Measurements from ENCODE around the gene PSEN1.

The PSEN1 gene

GRCh38 chr14:73234029-73234428 is 97.7 kb downstream of the PSEN1 start:
- no peak overlapping the region for H3K4me3 ChIP-seq (ENCODE audit: low read length)
- H3K79me2 ChIP-seq (ENCODE audit: control insufficient read depth, insufficient read depth, low read length), result no peaks in the 10 kb centered on the region
- no peaks in the 10 kb centered on the region for H3K36me3 ChIP-seq (ENCODE audit: control insufficient read depth, insufficient read depth, low read length)
- H3K4me1 ChIP-seq (ENCODE audit: control insufficient read depth, low read depth, low read length), result peaks cover 5% of the 10 kb centered on the region
- H2BK120ac ChIP-seq (ENCODE audit: low read depth, low read length), result no peak overlapping the region
- no peak overlapping the region for H2BK15ac ChIP-seq (replicated peaks; ENCODE audit: low read depth)
- no peak overlapping the region for H3K27ac ChIP-seq (ENCODE audit: low read depth, low read length)
- peaks cover 23% of the 10 kb centered on the region for H3K27me3 ChIP-seq (ENCODE audit: insufficient read depth, low read length, poor library complexity)
- no peak overlapping the region for H2BK5ac ChIP-seq (ENCODE audit: low read length)
- H4K5ac ChIP-seq (ENCODE audit: low read length), result no peak overlapping the region
- H4K8ac ChIP-seq (ENCODE audit: low read depth, low read length), result no peak overlapping the region
- H3K79me1 ChIP-seq (ENCODE audit: low read length), result no peaks in the 10 kb centered on the region
- DNase-seq, result no peak
- H3K56ac ChIP-seq (ENCODE audit: low read length), result no peak overlapping the region
- H3K18ac ChIP-seq (ENCODE audit: low read length), result no peak overlapping the region
- no peak overlapping the region for H3K4me2 ChIP-seq (ENCODE audit: low read length)
- no CpG with 5 or more reads among the region's 5 CpGs for WGBS (ENCODE audit: extremely low coverage, insufficient coverage, low lambda C conversion rate)
- H3K23ac ChIP-seq (ENCODE audit: low read length), result no peak overlapping the region
- no peak overlapping the region for H3K4ac ChIP-seq (ENCODE audit: low read depth, low read length)
- no peak overlapping the region for H3K9ac ChIP-seq (ENCODE audit: low read length)
- H2AK5ac ChIP-seq (ENCODE audit: low read length), result no peak overlapping the region

GRCh38 chr14:73234586-73235394 is 98.5 kb downstream of the PSEN1 start:
- Histone ChIP-seq H3K79me1 (ENCODE audit: low read length) (no peaks in the 10 kb centered on the region), H4K8ac (ENCODE audit: low read depth, low read length) (no peak overlapping the region), H3K18ac (ENCODE audit: low read length) (no peak overlapping the region), H3K9ac (ENCODE audit: low read length) (no peak overlapping the region), H3K23ac (ENCODE audit: low read length) (no peak overlapping the region), H3K4me2 (ENCODE audit: low read length) (no peak overlapping the region), H3K4me1 (ENCODE audit: control insufficient read depth, low read depth, low read length) (peaks cover 5% of the 10 kb centered on the region), H3K36me3 (ENCODE audit: control insufficient read depth, insufficient read depth, low read length) (no peaks in the 10 kb centered on the region), H3K79me2 (ENCODE audit: control insufficient read depth, insufficient read depth, low read length) (no peaks in the 10 kb centered on the region), H4K5ac (ENCODE audit: low read length) (no peak overlapping the region), H2BK5ac (ENCODE audit: low read length) (no peak overlapping the region), H2BK120ac (ENCODE audit: low read depth, low read length) (no peak overlapping the region), H3K4me3 (ENCODE audit: low read length) (no peak overlapping the region), H3K27ac (ENCODE audit: low read depth, low read length) (peak overlapping the region; percentile 2), H2AK5ac (ENCODE audit: low read length) (no peak overlapping the region), H3K56ac (ENCODE audit: low read length) (peak overlapping the region; percentile 36), H3K27me3 (ENCODE audit: insufficient read depth, low read length, poor library complexity) (peaks cover 27% of the 10 kb centered on the region), H3K4ac (ENCODE audit: low read depth, low read length) (no peak overlapping the region), H2BK15ac (replicated peaks; ENCODE audit: low read depth) (no peak overlapping the region)
- DNase-seq, result no peak
- no CpG with 5 or more reads among the region's 11 CpGs for WGBS (ENCODE audit: extremely low coverage, insufficient coverage, low lambda C conversion rate)

GRCh38 chr14:73235531-73236155 is 99.3 kb downstream of the PSEN1 start:
- Histone ChIP-seq H3K27me3 (ENCODE audit: insufficient read depth, low read length, poor library complexity) (peaks cover 31% of the 10 kb centered on the region), H3K27ac (ENCODE audit: low read depth, low read length) (peak overlapping the region; percentile 2), H3K79me2 (ENCODE audit: control insufficient read depth, insufficient read depth, low read length) (no peaks in the 10 kb centered on the region), H2BK120ac (ENCODE audit: low read depth, low read length) (peak overlapping the region; percentile 31), H2BK5ac (ENCODE audit: low read length) (no peak overlapping the region), H4K8ac (ENCODE audit: low read depth, low read length) (no peak overlapping the region), H3K4me3 (ENCODE audit: low read length) (no peak overlapping the region), H4K5ac (ENCODE audit: low read length) (no peak overlapping the region), H3K9ac (ENCODE audit: low read length) (no peak overlapping the region), H3K4ac (ENCODE audit: low read depth, low read length) (no peak overlapping the region), H3K4me2 (ENCODE audit: low read length) (no peak overlapping the region), H3K56ac (ENCODE audit: low read length) (peak overlapping the region; percentile 36), H3K23ac (ENCODE audit: low read length) (no peak overlapping the region), H2AK5ac (ENCODE audit: low read length) (no peak overlapping the region), H3K79me1 (ENCODE audit: low read length) (no peaks in the 10 kb centered on the region), H2BK15ac (replicated peaks; ENCODE audit: low read depth) (no peak overlapping the region), H3K4me1 (ENCODE audit: control insufficient read depth, low read depth, low read length) (peaks cover 5% of the 10 kb centered on the region), H3K36me3 (ENCODE audit: control insufficient read depth, insufficient read depth, low read length) (no peaks in the 10 kb centered on the region), H3K18ac (ENCODE audit: low read length) (no peak overlapping the region)
- peak; percentile 82 for DNase-seq
- no CpG with 5 or more reads among the region's 6 CpGs for WGBS (ENCODE audit: extremely low coverage, insufficient coverage, low lambda C conversion rate)

GRCh38 chr14:73236157-73236556 is 99.8 kb downstream of the PSEN1 start:
- Histone ChIP-seq H3K36me3 (ENCODE audit: control insufficient read depth, insufficient read depth, low read length) (no peaks in the 10 kb centered on the region), H2AK5ac (ENCODE audit: low read length) (no peak overlapping the region), H3K27ac (ENCODE audit: low read depth, low read length) (no peak overlapping the region), H3K79me2 (ENCODE audit: control insufficient read depth, insufficient read depth, low read length) (no peaks in the 10 kb centered on the region), H3K56ac (ENCODE audit: low read length) (no peak overlapping the region), H3K4me1 (ENCODE audit: control insufficient read depth, low read depth, low read length) (peaks cover 5% of the 10 kb centered on the region), H4K8ac (ENCODE audit: low read depth, low read length) (no peak overlapping the region), H3K27me3 (ENCODE audit: insufficient read depth, low read length, poor library complexity) (peaks cover 31% of the 10 kb centered on the region), H3K18ac (ENCODE audit: low read length) (no peak overlapping the region), H3K4me2 (ENCODE audit: low read length) (no peak overlapping the region), H4K5ac (ENCODE audit: low read length) (no peak overlapping the region), H3K79me1 (ENCODE audit: low read length) (no peaks in the 10 kb centered on the region), H3K9ac (ENCODE audit: low read length) (no peak overlapping the region), H2BK5ac (ENCODE audit: low read length) (no peak overlapping the region), H2BK120ac (ENCODE audit: low read depth, low read length) (peak overlapping the region; percentile 31), H3K4ac (ENCODE audit: low read depth, low read length) (no peak overlapping the region), H3K4me3 (ENCODE audit: low read length) (no peak overlapping the region), H2BK15ac (replicated peaks; ENCODE audit: low read depth) (no peak overlapping the region), H3K23ac (ENCODE audit: low read length) (no peak overlapping the region)
- no peak for DNase-seq
- no CpG with 5 or more reads among the region's 11 CpGs for WGBS (ENCODE audit: extremely low coverage, insufficient coverage, low lambda C conversion rate)

- H3K79me2 ChIP-seq (ENCODE audit: control insufficient read depth, insufficient read depth, low read length), result no peaks in the 10 kb centered on the region
- H3K9ac ChIP-seq (ENCODE audit: low read length), result no peak overlapping the region
- H3K56ac ChIP-seq (ENCODE audit: low read length), result no peak overlapping the region
- peak overlapping the region; percentile 15 for H3K23ac ChIP-seq (ENCODE audit: low read length)
- no peak overlapping the region for H2BK120ac ChIP-seq (ENCODE audit: low read depth, low read length)
- H2BK15ac ChIP-seq (replicated peaks; ENCODE audit: low read depth), result no peak overlapping the region
- WGBS (ENCODE audit: extremely low coverage, insufficient coverage, low lambda C conversion rate), result no CpG with 5 or more reads among the region's 7 CpGs
- DNase-seq, result peak; percentile 11
- H3K4me2 ChIP-seq (ENCODE audit: low read length), result no peak overlapping the region
- H3K4ac ChIP-seq (ENCODE audit: low read depth, low read length), result no peak overlapping the region
- peaks cover 5% of the 10 kb centered on the region for H3K4me1 ChIP-seq (ENCODE audit: control insufficient read depth, low read depth, low read length)
- H2BK5ac ChIP-seq (ENCODE audit: low read length), result no peak overlapping the region
- no peak overlapping the region for H3K27ac ChIP-seq (ENCODE audit: low read depth, low read length)
- H4K5ac ChIP-seq (ENCODE audit: low read length), result no peak overlapping the region
- H4K8ac ChIP-seq (ENCODE audit: low read depth, low read length), result no peak overlapping the region
- H3K18ac ChIP-seq (ENCODE audit: low read length), result no peak overlapping the region
- H3K4me3 ChIP-seq (ENCODE audit: low read length), result no peak overlapping the region
- no peak overlapping the region for H2AK5ac ChIP-seq (ENCODE audit: low read length)
- H3K27me3 ChIP-seq (ENCODE audit: insufficient read depth, low read length, poor library complexity), result peaks cover 31% of the 10 kb centered on the region
- H3K36me3 ChIP-seq (ENCODE audit: control insufficient read depth, insufficient read depth, low read length), result no peaks in the 10 kb centered on the region
- no peaks in the 10 kb centered on the region for H3K79me1 ChIP-seq (ENCODE audit: low read length)
Measured at GRCh38 chr14:73236752-73237218, 100.5 kb downstream of the PSEN1 start.
